WTC11 (cell line): ENCODE measurements around the gene FNIP2. TPM values are rescaled to one million over a fixed set of nuclear protein-coding genes. Genes with fewer than 3 reads are reported as not detected.

Experiments used
- ATAC-seq: fragments of 200-7000 bp; cut with Tn5 transposase; 2 replicates; pipeline ENCODE4 v1.10.0; 2021; ENCODE audit warnings: mild to moderate bottlenecking, moderate library complexity
- CTCF ChIA-PET: fragments of 300-600 bp; sonication (Branson Sonifier 250); formaldehyde crosslinking; loops from one replicate; lab custom pipeline; 2021; ENCODE audit warnings: antibody characterized with exemption; lab: Charles Lee
- POLR2A ChIA-PET: fragments of 350-600 bp; sonication (Branson Sonifier 250); formaldehyde crosslinking; loops from one replicate; lab custom pipeline; 2021; ENCODE audit warnings: antibody characterized with exemption; lab: Charles Lee
- DNase-seq: peaks from one replicate; pipeline ENCODE4 v3.0.0; 2021; ENCODE audit warnings: low spot score
- H3K27ac Mint-ChIP-seq: 2 replicates; pipeline ENCODE4 v1.8.0; 2021; ENCODE audit warnings: mixed read lengths
- H3K27me3 Mint-ChIP-seq: 2 replicates; pipeline ENCODE4 v1.8.0; 2021; ENCODE audit warnings: low read depth, mild to moderate bottlenecking, moderate library complexity, mixed read lengths
- H3K36me3 Mint-ChIP-seq: 2 replicates; pipeline ENCODE4 v1.8.0; 2021; ENCODE audit warnings: mixed read lengths
- H3K4me1 Mint-ChIP-seq: 2 replicates; pipeline ENCODE4 v1.8.0; 2022; ENCODE audit warnings: mixed read lengths
- H3K4me3 Mint-ChIP-seq: 2 replicates; pipeline ENCODE4 v1.8.0; 2021; ENCODE audit warnings: mild to moderate bottlenecking, moderate library complexity, mixed read lengths
- H3K9me3 Mint-ChIP-seq: 2 replicates; pipeline ENCODE4 v1.8.0; 2021; ENCODE audit warnings: mixed read lengths
- ATF1 ChIP-seq: sonication (generic); formaldehyde crosslinking; IDR thresholded peaks from 2 replicates; pipeline ENCODE4 v1.8.1; 2023; ENCODE audit warnings: mild to moderate bottlenecking, moderate library complexity, missing genetic modification reagents
- CBFB ChIP-seq: sonication (generic); formaldehyde crosslinking; IDR thresholded peaks from 2 replicates; pipeline ENCODE4 v1.8.1; 2022; ENCODE audit warnings: mild to moderate bottlenecking, low read depth, missing genetic modification reagents
- FOXJ3 ChIP-seq: sonication (generic); formaldehyde crosslinking; IDR thresholded peaks from 2 replicates; pipeline ENCODE4 v1.9.0; 2021; ENCODE audit warnings: missing genetic modification reagents, mild to moderate bottlenecking, borderline replicate concordance
- FOXK1 ChIP-seq: sonication (generic); formaldehyde crosslinking; IDR thresholded peaks from 2 replicates; pipeline ENCODE4 v1.8.0; 2022; ENCODE audit warnings: mild to moderate bottlenecking, moderate library complexity, missing genetic modification reagents
- JUN ChIP-seq: sonication (generic); formaldehyde crosslinking; IDR thresholded peaks from 2 replicates; pipeline ENCODE4 v1.8.0; 2023; ENCODE audit warnings: mild to moderate bottlenecking, missing genetic modification reagents
- NFATC4 ChIP-seq: fragments of 250-450 bp; sonication (Bioruptor Pico); IDR thresholded peaks from 2 replicates; pipeline ENCODE4 v1.9.0; 2021; ENCODE audit warnings: mild to moderate bottlenecking
- PRDM15 ChIP-seq: sonication (generic); formaldehyde crosslinking; IDR thresholded peaks from 2 replicates; pipeline ENCODE4 v1.8.0; 2022; ENCODE audit warnings: missing genetic modification reagents
- RELA ChIP-seq: sonication (generic); formaldehyde crosslinking; IDR thresholded peaks from 2 replicates; pipeline ENCODE4 v1.8.1; 2022; ENCODE audit warnings: missing genetic modification reagents, mild to moderate bottlenecking, borderline replicate concordance
- RORB ChIP-seq: fragments of 250-450 bp; sonication (Bioruptor Pico); IDR thresholded peaks from 2 replicates; pipeline ENCODE4 v1.9.0; 2021; ENCODE audit warnings: mild to moderate bottlenecking
- TCF7 ChIP-seq: sonication (generic); formaldehyde crosslinking; IDR thresholded peaks from 2 replicates; pipeline ENCODE4 v1.8.0; 2022; ENCODE audit warnings: mild to moderate bottlenecking, low read depth, missing genetic modification reagents, moderate library complexity
- USF1 ChIP-seq: sonication (generic); formaldehyde crosslinking; IDR thresholded peaks from 2 replicates; pipeline ENCODE4 v1.8.0; 2022; ENCODE audit warnings: mild to moderate bottlenecking, missing genetic modification reagents
- ZNF121 ChIP-seq: sonication (generic); formaldehyde crosslinking; IDR thresholded peaks from 2 replicates; pipeline ENCODE4 v1.8.0; 2023; ENCODE audit warnings: missing genetic modification reagents
- ZNF281 ChIP-seq: sonication (generic); formaldehyde crosslinking; IDR thresholded peaks from 2 replicates; pipeline ENCODE4 v1.8.0; 2023; ENCODE audit warnings: mild to moderate bottlenecking, missing genetic modification reagents
- ZNF671 ChIP-seq: fragments of 250-450 bp; sonication (Bioruptor Pico); IDR thresholded peaks from 2 replicates; pipeline ENCODE4 v1.8.0; 2021; ENCODE audit warnings: mild to moderate bottlenecking
- total RNA-seq: library from RNA; stranded (reverse); gene quantifications from 3 replicates; pipeline ENCODE4 v1.2.3, GENCODE V29; 2021
- TF ChIP-seq, protein P1 (sequence below): fragments of 250-450 bp; sonication (Bioruptor Pico); IDR thresholded peaks from 2 replicates; pipeline ENCODE4 v1.9.0; 2021; ENCODE audit warnings: mild to moderate bottlenecking, borderline replicate concordance
- TF ChIP-seq, protein P2 (sequence below): sonication (generic); formaldehyde crosslinking; IDR thresholded peaks from 2 replicates; pipeline ENCODE4 v1.8.1; 2023; ENCODE audit warnings: mild to moderate bottlenecking, missing genetic modification reagents, borderline replicate concordance
- TF ChIP-seq, protein P3 (sequence below): fragments of 250-450 bp; sonication (Bioruptor Pico); IDR thresholded peaks from 2 replicates; pipeline ENCODE4 v1.9.0; 2021; ENCODE audit warnings: moderate library complexity, mild to moderate bottlenecking, inconsistent platforms, borderline replicate concordance

Gene FNIP2
- total RNA-seq, 1 experiment from 2014 or later, result 8.6 TPM

DNA sequence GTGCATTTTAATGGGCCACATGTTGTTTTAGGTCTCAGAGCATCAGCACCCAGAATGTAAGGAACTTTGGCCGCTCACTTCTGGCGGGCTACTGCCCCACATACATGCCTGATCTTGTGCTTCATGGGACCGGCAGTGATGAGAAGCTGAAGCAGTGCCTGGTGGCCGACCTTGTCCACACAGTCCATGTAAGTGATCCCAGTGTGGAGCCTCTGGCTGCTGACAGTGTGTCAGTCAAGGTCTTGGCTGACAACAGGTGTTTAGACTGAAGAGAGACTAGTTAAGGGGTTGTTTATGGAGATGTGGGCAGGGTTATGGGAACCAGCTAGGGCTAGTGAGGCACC lies 101.4 kb downstream of the FNIP2 start:
- ChIA-PET POLR2A (no interaction called here), CTCF (no interaction called here)
- peaks cover 3% of the 10 kb centered on the region; the same call in 1 of the 2 replicates for H3K36me3 Mint-ChIP-seq
- H3K27ac Mint-ChIP-seq, result peak overlapping the region; percentile 82
- H3K9me3 Mint-ChIP-seq, result no peaks in the 10 kb centered on the region
- DNase-seq, result no peak
- peak; percentile 13 for ATAC-seq
- TF ChIP-seq RORB (CRISPR knock-in tag) (no peak), RELA (no peak), ZNF121 (no peak), ZNF281 (CRISPR knock-in tag) (no peak), USF1 (CRISPR knock-in tag) (no peak), TCF7 (CRISPR knock-in tag) (no peak), PRDM15 (CRISPR knock-in tag) (no peak), CBFB (CRISPR knock-in tag) (no peak), JUN (CRISPR knock-in tag) (no peak), ATF1 (CRISPR knock-in tag) (no peak), ZNF671 (CRISPR knock-in tag) (no peak), FOXJ3 (no peak), NFATC4 (no peak), FOXK1 (CRISPR knock-in tag) (no peak)
- TF ChIP-seq, protein P1, sequence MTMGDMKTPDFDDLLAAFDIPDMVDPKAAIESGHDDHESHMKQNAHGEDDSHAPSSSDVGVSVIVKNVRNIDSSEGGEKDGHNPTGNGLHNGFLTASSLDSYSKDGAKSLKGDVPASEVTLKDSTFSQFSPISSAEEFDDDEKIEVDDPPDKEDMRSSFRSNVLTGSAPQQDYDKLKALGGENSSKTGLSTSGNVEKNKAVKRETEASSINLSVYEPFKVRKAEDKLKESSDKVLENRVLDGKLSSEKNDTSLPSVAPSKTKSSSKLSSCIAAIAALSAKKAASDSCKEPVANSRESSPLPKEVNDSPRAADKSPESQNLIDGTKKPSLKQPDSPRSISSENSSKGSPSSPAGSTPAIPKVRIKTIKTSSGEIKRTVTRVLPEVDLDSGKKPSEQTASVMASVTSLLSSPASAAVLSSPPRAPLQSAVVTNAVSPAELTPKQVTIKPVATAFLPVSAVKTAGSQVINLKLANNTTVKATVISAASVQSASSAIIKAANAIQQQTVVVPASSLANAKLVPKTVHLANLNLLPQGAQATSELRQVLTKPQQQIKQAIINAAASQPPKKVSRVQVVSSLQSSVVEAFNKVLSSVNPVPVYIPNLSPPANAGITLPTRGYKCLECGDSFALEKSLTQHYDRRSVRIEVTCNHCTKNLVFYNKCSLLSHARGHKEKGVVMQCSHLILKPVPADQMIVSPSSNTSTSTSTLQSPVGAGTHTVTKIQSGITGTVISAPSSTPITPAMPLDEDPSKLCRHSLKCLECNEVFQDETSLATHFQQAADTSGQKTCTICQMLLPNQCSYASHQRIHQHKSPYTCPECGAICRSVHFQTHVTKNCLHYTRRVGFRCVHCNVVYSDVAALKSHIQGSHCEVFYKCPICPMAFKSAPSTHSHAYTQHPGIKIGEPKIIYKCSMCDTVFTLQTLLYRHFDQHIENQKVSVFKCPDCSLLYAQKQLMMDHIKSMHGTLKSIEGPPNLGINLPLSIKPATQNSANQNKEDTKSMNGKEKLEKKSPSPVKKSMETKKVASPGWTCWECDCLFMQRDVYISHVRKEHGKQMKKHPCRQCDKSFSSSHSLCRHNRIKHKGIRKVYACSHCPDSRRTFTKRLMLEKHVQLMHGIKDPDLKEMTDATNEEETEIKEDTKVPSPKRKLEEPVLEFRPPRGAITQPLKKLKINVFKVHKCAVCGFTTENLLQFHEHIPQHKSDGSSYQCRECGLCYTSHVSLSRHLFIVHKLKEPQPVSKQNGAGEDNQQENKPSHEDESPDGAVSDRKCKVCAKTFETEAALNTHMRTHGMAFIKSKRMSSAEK, result no peak
- TF ChIP-seq, protein P2, sequence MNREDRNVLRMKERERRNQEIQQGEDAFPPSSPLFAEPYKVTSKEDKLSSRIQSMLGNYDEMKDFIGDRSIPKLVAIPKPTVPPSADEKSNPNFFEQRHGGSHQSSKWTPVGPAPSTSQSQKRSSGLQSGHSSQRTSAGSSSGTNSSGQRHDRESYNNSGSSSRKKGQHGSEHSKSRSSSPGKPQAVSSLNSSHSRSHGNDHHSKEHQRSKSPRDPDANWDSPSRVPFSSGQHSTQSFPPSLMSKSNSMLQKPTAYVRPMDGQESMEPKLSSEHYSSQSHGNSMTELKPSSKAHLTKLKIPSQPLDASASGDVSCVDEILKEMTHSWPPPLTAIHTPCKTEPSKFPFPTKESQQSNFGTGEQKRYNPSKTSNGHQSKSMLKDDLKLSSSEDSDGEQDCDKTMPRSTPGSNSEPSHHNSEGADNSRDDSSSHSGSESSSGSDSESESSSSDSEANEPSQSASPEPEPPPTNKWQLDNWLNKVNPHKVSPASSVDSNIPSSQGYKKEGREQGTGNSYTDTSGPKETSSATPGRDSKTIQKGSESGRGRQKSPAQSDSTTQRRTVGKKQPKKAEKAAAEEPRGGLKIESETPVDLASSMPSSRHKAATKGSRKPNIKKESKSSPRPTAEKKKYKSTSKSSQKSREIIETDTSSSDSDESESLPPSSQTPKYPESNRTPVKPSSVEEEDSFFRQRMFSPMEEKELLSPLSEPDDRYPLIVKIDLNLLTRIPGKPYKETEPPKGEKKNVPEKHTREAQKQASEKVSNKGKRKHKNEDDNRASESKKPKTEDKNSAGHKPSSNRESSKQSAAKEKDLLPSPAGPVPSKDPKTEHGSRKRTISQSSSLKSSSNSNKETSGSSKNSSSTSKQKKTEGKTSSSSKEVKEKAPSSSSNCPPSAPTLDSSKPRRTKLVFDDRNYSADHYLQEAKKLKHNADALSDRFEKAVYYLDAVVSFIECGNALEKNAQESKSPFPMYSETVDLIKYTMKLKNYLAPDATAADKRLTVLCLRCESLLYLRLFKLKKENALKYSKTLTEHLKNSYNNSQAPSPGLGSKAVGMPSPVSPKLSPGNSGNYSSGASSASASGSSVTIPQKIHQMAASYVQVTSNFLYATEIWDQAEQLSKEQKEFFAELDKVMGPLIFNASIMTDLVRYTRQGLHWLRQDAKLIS (CRISPR knock-in tag), result no peak
- TF ChIP-seq, protein P3, sequence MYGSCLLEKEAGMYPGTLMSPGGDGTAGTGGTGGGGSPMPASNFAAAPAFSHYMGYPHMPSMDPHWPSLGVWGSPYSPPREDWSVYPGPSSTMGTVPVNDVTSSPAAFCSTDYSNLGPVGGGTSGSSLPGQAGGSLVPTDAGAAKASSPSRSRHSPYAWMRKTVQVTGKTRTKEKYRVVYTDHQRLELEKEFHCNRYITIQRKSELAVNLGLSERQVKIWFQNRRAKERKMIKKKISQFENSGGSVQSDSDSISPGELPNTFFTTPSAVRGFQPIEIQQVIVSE (CRISPR knock-in tag), result no peak
- H3K4me1 Mint-ChIP-seq, result peaks cover 17% of the 10 kb centered on the region
- no peaks in the 10 kb centered on the region for H3K27me3 Mint-ChIP-seq
- H3K4me3 Mint-ChIP-seq, result no peak overlapping the region
